Neural cell (in vitro differentiated cells): Measurements from ENCODE around the gene COTL1. TPM values are rescaled to one million over a fixed set of nuclear protein-coding genes. Genes with fewer than 3 reads are reported as not detected.

Source experiments
- H2AFZ ChIP-seq: fragments of 200-600, 300-800 bp; sonication (generic), shearing (Covaris generic); 2 replicates; pipeline ENCODE4 v1.6.0; 2014; ENCODE audit warnings: low read depth, mild to moderate bottlenecking, antibody characterized with exemption, low read length, moderate library complexity
- H3F3A ChIP-seq: fragments of 200-600 bp; shearing (Covaris generic); 2 replicates; pipeline ENCODE4 v1.6.1; 2016; ENCODE audit warnings: mild to moderate bottlenecking, moderate library complexity, mixed read lengths, antibody characterized with exemption, low read length; ENCODE audit not compliant: insufficient read depth, poor library complexity, severe bottlenecking
- H3K27ac ChIP-seq: fragments of 200-600, 300-800 bp; sonication (generic), shearing (Covaris generic); 2 replicates; pipeline ENCODE4 v1.5.1; 2014; ENCODE audit warnings: mild to moderate bottlenecking, low read length, moderate library complexity
- H3K27me3 ChIP-seq: fragments of 300-800, 200-600 bp; sonication (generic), shearing (Covaris generic); 2 replicates; pipeline ENCODE4 v1.6.0; 2014; ENCODE audit warnings: mild to moderate bottlenecking, low read depth, low read length, moderate library complexity; ENCODE audit not compliant: insufficient read depth
- H3K36me3 ChIP-seq: fragments of 300-800, 200-600 bp; sonication (generic), shearing (Covaris generic); 2 replicates; pipeline ENCODE4 v1.5.1; 2014; ENCODE audit warnings: mild to moderate bottlenecking, antibody characterized with exemption, low read length, moderate library complexity; ENCODE audit not compliant: insufficient read depth
- H3K4me2 ChIP-seq: fragments of 300-800, 200-600 bp; sonication (generic), shearing (Covaris generic); 2 replicates; pipeline ENCODE4 v1.6.0; 2014; ENCODE audit warnings: mild to moderate bottlenecking, low read length
- H3K4me3 ChIP-seq: fragments of 300-800, 200-600 bp; sonication (generic), shearing (Covaris generic); 2 replicates; pipeline ENCODE4 v1.5.1; 2014; ENCODE audit warnings: mild to moderate bottlenecking, low read length, moderate library complexity
- H3K79me2 ChIP-seq: fragments of 200-600 bp; shearing (Covaris generic); replicated peaks from 2 replicates; pipeline ENCODE4 v1.6.0; 2014; ENCODE audit warnings: mild to moderate bottlenecking, low read length, moderate library complexity; ENCODE audit not compliant: insufficient read depth
- H3K9ac ChIP-seq: fragments of 300-800, 200-600 bp; sonication (generic), shearing (Covaris generic); 2 replicates; pipeline ENCODE4 v1.6.1; 2016; ENCODE audit warnings: mild to moderate bottlenecking, low read length, mixed read lengths
- H3K9me2 ChIP-seq: fragments of 200-600 bp; shearing (Covaris generic); 2 replicates; pipeline ENCODE4 v1.6.1; 2016; ENCODE audit warnings: mild to moderate bottlenecking, low read length, mixed read lengths; ENCODE audit not compliant: insufficient read depth
- H3K9me3 ChIP-seq: fragments of 200-600, 300-800 bp; sonication (generic), shearing (Covaris generic); 2 replicates; pipeline ENCODE4 v1.6.1; 2016; ENCODE audit warnings: mild to moderate bottlenecking, mixed run types, low read length, moderate library complexity, mixed read lengths
- H4K20me1 ChIP-seq: fragments of 200-600 bp; shearing (Covaris generic); 2 replicates; pipeline ENCODE4 v1.6.1; 2016; ENCODE audit warnings: mild to moderate bottlenecking, mixed run types; ENCODE audit not compliant: insufficient read depth
- CTCF ChIP-seq: fragments of 450-650 bp; IDR thresholded peaks from 2 replicates; pipeline ENCODE4 v1.5.1; 2014; ENCODE audit warnings: antibody characterized with exemption, mild to moderate bottlenecking, moderate library complexity; ENCODE audit not compliant: poor library complexity, severe bottlenecking
- EP300 ChIP-seq: fragments of 450-650 bp; conservative IDR thresholded peaks from 2 replicates; pipeline ENCODE4 v1.6.1; 2014; ENCODE audit warnings: antibody characterized with exemption, mild to moderate bottlenecking, moderate library complexity; ENCODE audit not compliant: poor library complexity, severe bottlenecking
- EZH2 ChIP-seq: fragments of 200-600, 300-800 bp; shearing (Covaris generic), sonication (generic); IDR thresholded peaks from 2 replicates; pipeline ENCODE4 v1.6.1; 2014; ENCODE audit warnings: antibody characterized with exemption, low read length, borderline replicate concordance, mild to moderate bottlenecking; ENCODE audit not compliant: insufficient read depth, poor library complexity, severe bottlenecking
- MXI1 ChIP-seq: fragments of 450-650 bp; conservative IDR thresholded peaks from 2 replicates; pipeline ENCODE4 v1.6.1; 2014; ENCODE audit warnings: antibody characterized with exemption, mild to moderate bottlenecking; ENCODE audit not compliant: poor library complexity, severe bottlenecking
- POLR2AphosphoS5 ChIP-seq: IDR thresholded peaks from 2 replicates; pipeline ENCODE4 v1.6.1; 2012
- RAD21 ChIP-seq: fragments of 450-650 bp; conservative IDR thresholded peaks from 2 replicates; pipeline ENCODE4 v1.6.1; 2014; ENCODE audit warnings: antibody characterized with exemption, mild to moderate bottlenecking, moderate library complexity
- REST ChIP-seq: IDR thresholded peaks from 2 replicates; pipeline ENCODE4 v1.6.1; 2012; ENCODE audit warnings: borderline replicate concordance
- SMC3 ChIP-seq: fragments of 450-650 bp; conservative IDR thresholded peaks from 2 replicates; pipeline ENCODE4 v1.6.1; 2014; ENCODE audit warnings: antibody characterized with exemption, mild to moderate bottlenecking, moderate library complexity; ENCODE audit not compliant: poor library complexity
- TAF1 ChIP-seq: IDR thresholded peaks from 2 replicates; pipeline ENCODE4 v1.6.1; 2012; ENCODE audit warnings: low read depth
- polyA plus RNA-seq: library from polyadenylated mRNA; depleted of rRNA; stranded (reverse); fragments of >200 nt; gene quantifications from 2 replicates; pipeline ENCODE4 v1.2.3, GENCODE V29; 2014

COTL1 gene
- polyA plus RNA-seq, 1 donor from 2014 or later, result 86.6 TPM

GRCh38 chr16:84540194-84540593, 77.7 kb downstream of the COTL1 start:
- Histone ChIP-seq H3K36me3 (no peaks in the 10 kb centered on the region), H3K27ac (no peak overlapping the region), H3K27me3 (no peaks in the 10 kb centered on the region), H3K79me2 (no peaks in the 10 kb centered on the region), H3F3A (no peaks in the 10 kb centered on the region), H3K4me3 (no peak overlapping the region), H2AFZ (no peak overlapping the region), H3K9ac (no peak overlapping the region), H3K4me2 (no peak overlapping the region), H4K20me1 (no peaks in the 10 kb centered on the region), H3K9me2 (no peaks in the 10 kb centered on the region), H3K9me3 (no peaks in the 10 kb centered on the region)
- TF ChIP-seq EP300, result no peak
- TF ChIP-seq SMC3, result no peak
- TF ChIP-seq CTCF, result no peak
- TF ChIP-seq RAD21, result no peak
- no peak for TF ChIP-seq EZH2
- TF ChIP-seq REST, result no peak
- TF ChIP-seq POLR2AphosphoS5, result no peak
- no peak for TF ChIP-seq MXI1
- no peak for TF ChIP-seq TAF1

- no peak overlapping the region for H3K4me3 ChIP-seq
- H3K79me2 ChIP-seq, result no peaks in the 10 kb centered on the region
- no peaks in the 10 kb centered on the region for H3K9me3 ChIP-seq
- H3F3A ChIP-seq, result no peaks in the 10 kb centered on the region
- H3K36me3 ChIP-seq, result no peaks in the 10 kb centered on the region
- TF ChIP-seq RAD21, result no peak
- no peak for TF ChIP-seq EP300
- no peak for TF ChIP-seq TAF1
- TF ChIP-seq REST, result no peak
- no peak overlapping the region for H3K9ac ChIP-seq
- H4K20me1 ChIP-seq, result no peaks in the 10 kb centered on the region
- H2AFZ ChIP-seq, result no peak overlapping the region
- H3K4me2 ChIP-seq, result no peak overlapping the region
- H3K27me3 ChIP-seq, result no peaks in the 10 kb centered on the region
- no peaks in the 10 kb centered on the region for H3K9me2 ChIP-seq
- no peak overlapping the region for H3K27ac ChIP-seq
These were observed 79.5 kb downstream of the COTL1 start for GRCh38 chr16:84538222-84538840.
